Adipose tissue (tissue), 3 donors: ENCODE results near the gene RXYLT1. TPM values are rescaled to one million over a fixed set of nuclear protein-coding genes. Genes with fewer than 3 reads are reported as not detected.

Experiments
- polyA plus RNA-seq, 3 donors: library from polyadenylated mRNA; stranded (reverse); fragments of 200-250 nt; gene quantifications; one replicate each; pipeline ENCODE4 v1.2.3, GENCODE V29; 2013
- donor health status: healthy with polysubstance abuse.
- donor health status: Bipolar disorder and iron deficiency.
- donor health status: healthy.

The RXYLT1 gene
- polyA plus RNA-seq, 3 donors = 12.0 to 14.5 (median 13.9) TPM

Other genes with a start within 250 kb of the RXYLT1 start
- gene DPY19L2, start 111.4 kb upstream of the RXYLT1 start, polyA plus RNA-seq = 1 to 10 TPM; 1.4 to 6.2 (median 3.4) TPM
- gene SRGAP1, start 64.8 kb downstream of the RXYLT1 start, polyA plus RNA-seq = 1 to 10 TPM; 1.8 to 2.7 (median 2.2) TPM